Activated B cell treated with CpG ODN at 0.5 μM for 24 hours (primary cell): ENCODE results near the gene ELP4. TPM values are rescaled to one million over a fixed set of nuclear protein-coding genes. Genes with fewer than 3 reads are reported as not detected.

Source experiments
- ATAC-seq: fragments of 200-7000 bp; cut with Tn5 transposase; one replicate; pipeline ENCODE4 v1.10.0; 2021; ENCODE audit warnings: low read depth, mild to moderate bottlenecking, moderate library complexity
- CTCF ChIA-PET: fragments of 350-600 bp; sonication (Branson Sonifier 250); formaldehyde crosslinking; loops from one replicate; lab custom pipeline; 2021; ENCODE audit warnings: antibody characterized with exemption; lab: Charles Lee
- POLR2A ChIA-PET: fragments of 350-600 bp; sonication (Branson Sonifier 250); formaldehyde crosslinking; loops from one replicate; lab custom pipeline; 2021; ENCODE audit warnings: antibody characterized with exemption; lab: Charles Lee
- DNase-seq: peaks from one replicate; pipeline ENCODE4 v3.0.0; 2022
- H3K27ac Mint-ChIP-seq: one replicate; pipeline ENCODE4 v1.8.0; 2020; ENCODE audit warnings: mixed read lengths
- H3K27me3 Mint-ChIP-seq: one replicate; pipeline ENCODE4 v1.8.0; 2021; ENCODE audit warnings: mixed read lengths
- H3K36me3 Mint-ChIP-seq: one replicate; pipeline ENCODE4 v1.8.0; 2021; ENCODE audit warnings: low read depth, mixed read lengths
- H3K4me1 Mint-ChIP-seq: one replicate; pipeline ENCODE4 v1.8.0; 2021; ENCODE audit warnings: mixed read lengths
- H3K4me3 Mint-ChIP-seq: one replicate; pipeline ENCODE4 v1.8.0; 2020; ENCODE audit warnings: mild to moderate bottlenecking, mixed read lengths
- H3K9me3 Mint-ChIP-seq: one replicate; pipeline ENCODE4 v1.8.0; 2020; ENCODE audit warnings: mixed read lengths
- CTCF ChIP-seq: fragments of 200-600 bp; IDR thresholded peaks from one replicate; pipeline ENCODE4 v1.8.0; 2022; ENCODE audit warnings: antibody characterized with exemption, mild to moderate bottlenecking
- intact Hi-C: fragments of 100-400 bp; cut with micrococcal nuclease; formaldehyde crosslinking; loops from one replicate; pipeline ENCODE4 v1.15.1; 2024
- total RNA-seq: library from RNA; stranded (reverse); gene quantifications from 2 replicates; pipeline ENCODE4 v1.2.3, GENCODE V29; 2022

ELP4 gene
- total RNA-seq, 1 donor from 2014 or later: 25.5 TPM

- Mint-ChIP-seq H3K27ac (no peak overlapping the region), H3K4me3 (no peak overlapping the region), H3K9me3 (peaks cover 16% of the 10 kb centered on the region), H3K36me3 (peaks cover 3% of the 10 kb centered on the region), H3K27me3 (peaks cover 71% of the 10 kb centered on the region), H3K4me1 (peaks cover 39% of the 10 kb centered on the region)
- no peak for TF ChIP-seq CTCF
- CTCF ChIA-PET: no interaction called here
- intact Hi-C loops: no loop called here
- POLR2A ChIA-PET: no interaction called here
- ATAC-seq: no peak
- no peak for DNase-seq
Measured at GRCh38 chr11:31806928-31807798, 297.6 kb downstream of the ELP4 start.

GRCh38 chr11:31807799-31808667 lies 298.5 kb downstream of the ELP4 start:
- no peak for TF ChIP-seq CTCF
- CTCF ChIA-PET: no interaction called here
- peaks cover 3% of the 10 kb centered on the region for H3K36me3 Mint-ChIP-seq
- no peak for DNase-seq
- H3K4me3 Mint-ChIP-seq: no peak overlapping the region
- intact Hi-C loops: no loop called here
- peaks cover 68% of the 10 kb centered on the region for H3K27me3 Mint-ChIP-seq
- peaks cover 43% of the 10 kb centered on the region for H3K4me1 Mint-ChIP-seq
- no peak overlapping the region for H3K27ac Mint-ChIP-seq
- POLR2A ChIA-PET: no interaction called here
- ATAC-seq: no peak
- H3K9me3 Mint-ChIP-seq: peaks cover 14% of the 10 kb centered on the region

- H3K4me1 Mint-ChIP-seq: peaks cover 40% of the 10 kb centered on the region
- ChIA-PET POLR2A (no interaction called here), CTCF (no interaction called here)
- intact Hi-C loops: no loop called here
- DNase-seq (no peak), ATAC-seq (no peak)
- no peak for TF ChIP-seq CTCF
- H3K4me3 Mint-ChIP-seq: peak overlapping the region; percentile 56
- peaks cover 64% of the 10 kb centered on the region for H3K27me3 Mint-ChIP-seq
- peaks cover 3% of the 10 kb centered on the region for H3K36me3 Mint-ChIP-seq
- no peak overlapping the region for H3K27ac Mint-ChIP-seq
- H3K9me3 Mint-ChIP-seq: peaks cover 8% of the 10 kb centered on the region
Measured at GRCh38 chr11:31808721-31809540, 299.4 kb downstream of the ELP4 start.

- Mint-ChIP-seq H3K27me3 (peaks cover 61% of the 10 kb centered on the region), H3K9me3 (peaks cover 5% of the 10 kb centered on the region), H3K36me3 (peaks cover 3% of the 10 kb centered on the region), H3K4me1 (peaks cover 38% of the 10 kb centered on the region), H3K27ac (no peak overlapping the region), H3K4me3 (peak overlapping the region; percentile 56)
- no peak for DNase-seq
- POLR2A ChIA-PET: no interaction called here
- no peak for TF ChIP-seq CTCF
- ATAC-seq: no peak
- intact Hi-C loops: no loop called here
- CTCF ChIA-PET: no interaction called here
Measured at GRCh38 chr11:31809541-31809856, 299.9 kb downstream of the ELP4 start.
